Neural crest cell (in vitro differentiated cells): ENCODE data around the gene DLL3. TPM values are rescaled to one million over a fixed set of nuclear protein-coding genes. Genes with fewer than 3 reads are reported as not detected.

ENCODE experiments used
- DNase-seq: peaks from one replicate; pipeline ENCODE4 v3.0.0; 2021; ENCODE audit warnings: low read depth, mixed read lengths, low spot score
- H3K27ac Mint-ChIP-seq: one replicate; pipeline ENCODE4 v1.8.0; 2021; ENCODE audit warnings: mild to moderate bottlenecking, mixed read lengths; ENCODE audit not compliant: unreplicated experiment
- H3K27me3 Mint-ChIP-seq: 2 replicates; pipeline ENCODE4 v1.8.0; 2021; ENCODE audit warnings: low read depth, mild to moderate bottlenecking, mixed read lengths
- H3K36me3 Mint-ChIP-seq: 2 replicates; pipeline ENCODE4 v1.8.0; 2021; ENCODE audit warnings: low read depth, mild to moderate bottlenecking, mixed read lengths
- H3K4me1 Mint-ChIP-seq: 2 replicates; pipeline ENCODE4 v1.8.0; 2021; ENCODE audit warnings: mixed read lengths
- H3K4me3 Mint-ChIP-seq: one replicate; pipeline ENCODE4 v1.8.0; 2021; ENCODE audit warnings: mild to moderate bottlenecking, mixed read lengths
- H3K9me3 Mint-ChIP-seq: 2 replicates; pipeline ENCODE4 v1.8.0; 2021; ENCODE audit warnings: mixed read lengths
- CTCF ChIP-seq: fragments of 200-600 bp; sonication (generic); conservative IDR thresholded peaks from 2 replicates; pipeline ENCODE4 v1.5.0; 2021; ENCODE audit warnings: antibody characterized with exemption, mild to moderate bottlenecking
- total RNA-seq: library from RNA; stranded (reverse); gene quantifications from 2 replicates; pipeline ENCODE4 v1.2.1, GENCODE V29; 2021

The DLL3 gene
- total RNA-seq, 1 donor from 2014 or later: 22.3 TPM

DNA sequence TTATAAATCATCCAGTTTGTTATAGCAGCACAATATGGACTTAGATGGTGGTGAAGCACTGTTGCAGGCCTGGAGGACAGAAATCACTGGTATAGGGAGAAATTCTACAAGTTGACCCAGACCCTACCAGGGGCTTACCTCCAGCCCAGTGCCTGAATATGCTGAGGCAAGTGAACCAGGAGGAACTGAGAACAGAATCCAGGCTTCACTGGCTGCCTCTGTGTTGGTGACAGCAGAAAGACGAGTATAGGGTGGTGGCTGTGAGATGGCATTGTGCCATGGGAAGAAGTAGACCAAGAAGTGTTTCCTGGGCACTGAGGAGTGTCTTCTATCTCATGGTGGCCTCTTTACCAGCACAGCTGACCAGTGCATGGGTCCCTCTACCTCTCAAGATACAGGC, 57.1 kb downstream of the DLL3 start:
- no peak overlapping the region for H3K27ac Mint-ChIP-seq
- DNase-seq: no peak
- H3K4me3 Mint-ChIP-seq: no peak overlapping the region
- H3K36me3 Mint-ChIP-seq: no peaks in the 10 kb centered on the region
- H3K9me3 Mint-ChIP-seq: no peaks in the 10 kb centered on the region
- H3K4me1 Mint-ChIP-seq: no peaks in the 10 kb centered on the region
- H3K27me3 Mint-ChIP-seq: peaks cover 80% of the 10 kb centered on the region
- no peak for TF ChIP-seq CTCF

Other genes with a start within 250 kb of the DLL3 start
- gene IFNL2, start 230.6 kb upstream of the DLL3 start, total RNA-seq: not detected in 2 replicates
- gene IFNL1, start 202.5 kb upstream of the DLL3 start, total RNA-seq: not detected in 2 replicates
- 4.9 and 5.1 TPM in 2 replicates for gene LRFN1, start 178.1 kb upstream of the DLL3 start, total RNA-seq
- gene GMFG, start 162.9 kb upstream of the DLL3 start, total RNA-seq: 0.65 TPM in 1 of 2 replicates, not detected in the other
- gene SAMD4B, start 156.5 kb upstream of the DLL3 start, total RNA-seq: 158 and 164 TPM in 2 replicates
- 62.9 and 67.3 TPM in 2 replicates for gene PAF1, start 107.8 kb upstream of the DLL3 start, total RNA-seq
- gene MED29, start 107.6 kb upstream of the DLL3 start, total RNA-seq: 37.3 and 40.3 TPM in 2 replicates
- 4.0 TPM in 2 replicates for gene ZFP36, start 92.1 kb upstream of the DLL3 start, total RNA-seq
- 120 and 135 TPM in 2 replicates for gene PLEKHG2, start 86.3 kb upstream of the DLL3 start, total RNA-seq
- gene RPS16, start 63.0 kb upstream of the DLL3 start, total RNA-seq: 2,020 and 2,116 TPM in 2 replicates
- gene SUPT5H, start 53.4 kb upstream of the DLL3 start, total RNA-seq: 129 and 140 TPM in 2 replicates
- gene TIMM50, start 18.1 kb upstream of the DLL3 start, total RNA-seq: 118 and 121 TPM in 2 replicates
- not detected in 2 replicates for gene SELENOV, start 16.2 kb downstream of the DLL3 start, total RNA-seq
- gene EID2B, start 33.9 kb downstream of the DLL3 start, total RNA-seq: 7.2 and 7.7 TPM in 2 replicates
- 28.0 and 30.8 TPM in 2 replicates for gene EID2, start 41.2 kb downstream of the DLL3 start, total RNA-seq
- not detected in 2 replicates for gene LGALS13, start 103.6 kb downstream of the DLL3 start, total RNA-seq
- not detected in 2 replicates for gene LGALS16, start 157.0 kb downstream of the DLL3 start, total RNA-seq
- not detected in 2 replicates for gene LGALS14, start 205.5 kb downstream of the DLL3 start, total RNA-seq
- gene CLC, start 239.1 kb downstream of the DLL3 start, total RNA-seq: not detected in 2 replicates